HG03469 (cell line): ENCODE measurements around the gene C19orf47.
"Not testable (repeated sequence)": the region's sequence is repeated elsewhere in the genome, so short reads cannot be mapped to it uniquely, and the experiment has no call there.

Experiments
- ATAC-seq: cut with Tn5 transposase; IDR thresholded peaks from one replicate; pipeline ENCODE4 v1.9.1; 2021; ENCODE audit warnings: mild to moderate bottlenecking, moderate library complexity, moderate number of reproducible peaks; ENCODE audit not compliant: unreplicated experiment

The C19orf47 gene

GRCh38 chr19:40355975-40356680 is 7.9 kb upstream of the C19orf47 start:
- ATAC-seq = no peak

- no peak for ATAC-seq
Measured at GRCh38 chr19:40348961-40349507, 837 bp upstream of the C19orf47 start.

- ATAC-seq = no peak
Measured at GRCh38 chr19:40344422-40344821, 3.8 kb downstream of the C19orf47 start.

GRCh38 chr19:40342644-40343311 is 5.4 kb downstream of the C19orf47 start:
- ATAC-seq = no peak

GRCh38 chr19:40341601-40342482 is 6.4 kb downstream of the C19orf47 start:
- no peak for ATAC-seq

- no peak for ATAC-seq
Measured at GRCh38 chr19:40339018-40339728, 9.0 kb downstream of the C19orf47 start.

GRCh38 chr19:40337594-40337993 is 10.6 kb downstream of the C19orf47 start:
- ATAC-seq = no peak

GRCh38 chr19:40337107-40337506 is 11.1 kb downstream of the C19orf47 start:
- ATAC-seq = no peak

GRCh38 chr19:40336601-40336900 is 11.6 kb downstream of the C19orf47 start:
- no peak for ATAC-seq

- no peak for ATAC-seq
Measured at GRCh38 chr19:40335855-40336600, 12.2 kb downstream of the C19orf47 start.

GRCh38 chr19:40335101-40335500 is 13.1 kb downstream of the C19orf47 start:
- no peak for ATAC-seq

- not testable (repeated sequence) for ATAC-seq
Measured at GRCh38 chr19:40333083-40333482, 15.1 kb downstream of the C19orf47 start.

- no peak for ATAC-seq
Measured at GRCh38 chr19:40332669-40333068, 15.5 kb downstream of the C19orf47 start.

- ATAC-seq = no peak
Measured at GRCh38 chr19:40331052-40331451, 17.1 kb downstream of the C19orf47 start.

GRCh38 chr19:40326201-40326600 is 22.0 kb downstream of the C19orf47 start:
- no peak for ATAC-seq

GRCh38 chr19:40323705-40324104 is 24.5 kb downstream of the C19orf47 start:
- no peak for ATAC-seq

GRCh38 chr19:40322951-40323615 is 25.1 kb downstream of the C19orf47 start:
- ATAC-seq = no peak

GRCh38 chr19:40322271-40322610 is 26.0 kb downstream of the C19orf47 start:
- ATAC-seq = no peak

- ATAC-seq = no peak
Measured at GRCh38 chr19:40321566-40322270, 26.5 kb downstream of the C19orf47 start.
